SK-N-SH (cell line): ENCODE results near the gene LYRM4. TPM values are rescaled to one million over a fixed set of nuclear protein-coding genes. Genes with fewer than 3 reads are reported as not detected.

Experiments used
- CTCF ChIA-PET: fragments of 300-600, 350-600 bp; formaldehyde crosslinking; extraction: SDS; loops from one replicate; lab custom pipeline; 2021; lab: Yijun Ruan, JAX
- POLR2A ChIA-PET: fragments of 350-600 bp; sonication (Branson Sonifier 250); formaldehyde crosslinking; extraction: SDS; loops from one replicate; lab custom pipeline; 2020; ENCODE audit warnings: antibody characterized with exemption, inconsistent platforms; lab: Yijun Ruan, JAX
- DNase-seq: peaks from one replicate; pipeline ENCODE4 v3.0.0; 2012
- H2AFZ ChIP-seq: fragments of 200-600 bp; sonication (generic); 2 replicates; pipeline ENCODE4 v1.8.1; 2016; ENCODE audit warnings: antibody characterized with exemption, mild to moderate bottlenecking, low read depth
- H3F3A ChIP-seq: fragments of 200-600 bp; sonication (generic); replicated peaks from 2 replicates; pipeline ENCODE3; 2016; ENCODE audit warnings: antibody characterized with exemption, mild to moderate bottlenecking; ENCODE audit not compliant: insufficient read depth
- H3K27ac ChIP-seq, 2 experiments: fragments of 200-500 bp in 1 of 2; fragments of 200-600 bp in 1 of 2; sonication (Bioruptor generic) in 1 of 2; sonication (generic), shearing (Covaris generic) in 1 of 2; 2 replicates each; pipeline versions ENCODE4 v1.5.1 to v1.6.1; 2014 to 2016; ENCODE audit warnings: low read depth in 2 of 2, inconsistent platforms in 1 of 2, low read length in 1 of 2, mild to moderate bottlenecking in 1 of 2, mixed read lengths in 1 of 2
- H3K27me3 ChIP-seq: fragments of 200-600 bp; sonication (generic), shearing (Covaris generic); 2 replicates; pipeline ENCODE4 v1.6.1; 2016; ENCODE audit warnings: mixed run types; ENCODE audit not compliant: insufficient read depth
- H3K36me3 ChIP-seq, 2 experiments: fragments of 200-500 bp in 1 of 2; fragments of 200-600 bp in 1 of 2; sonication (Bioruptor generic) in 1 of 2; sonication (generic) in 1 of 2; replicated peaks in 1 of 2; 2 replicates each; pipeline versions ENCODE3 to v1.5.1; 2014 to 2016; ENCODE audit warnings: low read length in 1 of 2, mild to moderate bottlenecking in 1 of 2; ENCODE audit not compliant: insufficient read depth in 2 of 2, control insufficient read depth in 1 of 2
- H3K4me1 ChIP-seq, 2 experiments: fragments of 200-500 bp in 1 of 2; fragments of 200-600 bp in 1 of 2; sonication (Bioruptor generic) in 1 of 2; sonication (generic), shearing (Covaris generic) in 1 of 2; 2 replicates each; pipeline versions ENCODE4 v1.5.1 to v1.6.1; 2014 to 2016; ENCODE audit warnings: low read depth in 1 of 2, low read length in 1 of 2, mixed run types in 1 of 2; ENCODE audit not compliant: insufficient read depth in 2 of 2, control insufficient read depth in 1 of 2
- H3K4me2 ChIP-seq: fragments of 200-600 bp; sonication (generic), shearing (Covaris generic); 2 replicates; pipeline ENCODE4 v1.6.1; 2017; ENCODE audit warnings: mixed run types
- H3K4me3 ChIP-seq, 2 experiments: fragments of 200-500 bp in 1 of 2; fragments of 200-600 bp in 1 of 2; sonication (Bioruptor generic) in 1 of 2; sonication (generic), shearing (Covaris generic) in 1 of 2; 2 replicates each; pipeline versions ENCODE4 v1.5.1 to v1.8.1; 2014 to 2016; ENCODE audit warnings: low read depth in 2 of 2, inconsistent platforms in 1 of 2, low read length in 1 of 2, mild to moderate bottlenecking in 1 of 2, mixed read lengths in 1 of 2, moderate library complexity in 1 of 2
- H3K79me2 ChIP-seq: fragments of 200-600 bp; sonication (generic); 2 replicates; pipeline ENCODE4 v1.8.1; 2017; ENCODE audit warnings: mild to moderate bottlenecking; ENCODE audit not compliant: insufficient read depth
- H3K9ac ChIP-seq: fragments of 200-600 bp; sonication (generic); 2 replicates; pipeline ENCODE4 v1.6.1; 2017; ENCODE audit warnings: mixed run types
- H3K9me2 ChIP-seq: fragments of 200-600 bp; sonication (generic); 2 replicates; pipeline ENCODE4 v1.6.1; 2017; ENCODE audit warnings: mixed run types
- H3K9me3 ChIP-seq: fragments of 200-600 bp; sonication (generic); 2 replicates; pipeline ENCODE4 v1.6.1; 2017; ENCODE audit warnings: mixed run types, mild to moderate bottlenecking, moderate library complexity
- H4K20me1 ChIP-seq: fragments of 200-600 bp; sonication (generic); 2 replicates; pipeline ENCODE4 v1.6.1; 2017; ENCODE audit warnings: mild to moderate bottlenecking, mixed run types; ENCODE audit not compliant: insufficient read depth
- ELF1 ChIP-seq: IDR thresholded peaks from 2 replicates; pipeline ENCODE4 v1.4.0; 2012
- EZH2phosphoT487 ChIP-seq: fragments of 200-600 bp; sonication (generic); IDR thresholded peaks from 2 replicates; pipeline ENCODE4 v1.6.1; 2017; ENCODE audit warnings: low read depth, mixed run types, mild to moderate bottlenecking, antibody characterized with exemption, moderate library complexity, borderline replicate concordance
- FOSL2 ChIP-seq: IDR thresholded peaks from 2 replicates; pipeline ENCODE4 v1.4.0; 2012; ENCODE audit warnings: low read depth, mild to moderate bottlenecking, moderate library complexity, borderline replicate concordance
- FOXJ3 ChIP-seq: sonication (generic); formaldehyde crosslinking; IDR thresholded peaks from 2 replicates; pipeline ENCODE4 v1.5.1; 2020; ENCODE audit warnings: mild to moderate bottlenecking, missing genetic modification reagents
- GATA2 ChIP-seq: sonication (generic); formaldehyde crosslinking; IDR thresholded peaks from 2 replicates; pipeline ENCODE4 v1.5.0; 2020; ENCODE audit warnings: mild to moderate bottlenecking, missing genetic modification reagents
- MEF2A ChIP-seq: IDR thresholded peaks from 2 replicates; pipeline ENCODE4 v1.4.0; 2012; ENCODE audit warnings: low read depth, borderline replicate concordance
- MXI1 ChIP-seq: IDR thresholded peaks from 2 replicates; pipeline ENCODE4 v1.6.1; 2012; ENCODE audit warnings: mild to moderate bottlenecking, low read depth, low read length, improper control_type of control experiment
- NRF1 ChIP-seq: IDR thresholded peaks from 2 replicates; pipeline ENCODE4 v1.6.1; 2012; ENCODE audit warnings: low read depth, mild to moderate bottlenecking, low read length
- POLR2AphosphoS5 ChIP-seq: IDR thresholded peaks from 2 replicates; pipeline ENCODE4 v1.6.1; 2012; ENCODE audit warnings: low read depth, low read length
- RFX5 ChIP-seq: IDR thresholded peaks from 2 replicates; pipeline ENCODE4 v1.6.1; 2012; ENCODE audit warnings: mild to moderate bottlenecking, improper control_type of control experiment, low read length
- RXRA ChIP-seq: IDR thresholded peaks from 2 replicates; pipeline ENCODE4 v1.4.0; 2012; ENCODE audit warnings: low read depth, mild to moderate bottlenecking, borderline replicate concordance
- SIN3A ChIP-seq: IDR thresholded peaks from 2 replicates; pipeline ENCODE4 v1.6.1; 2012; ENCODE audit warnings: low read depth, mild to moderate bottlenecking, low read length, moderate library complexity, borderline replicate concordance
- SMC3 ChIP-seq: IDR thresholded peaks from 2 replicates; pipeline ENCODE4 v1.6.1; 2012; ENCODE audit warnings: low read depth, low read length, improper control_type of control experiment
- TAF1 ChIP-seq: IDR thresholded peaks from 2 replicates; pipeline ENCODE4 v1.6.1; 2012; ENCODE audit warnings: low read depth, mild to moderate bottlenecking, low read length, moderate library complexity, borderline replicate concordance
- YY1 ChIP-seq: IDR thresholded peaks from 2 replicates; pipeline ENCODE4 v1.4.0; 2012; ENCODE audit warnings: low read depth, mild to moderate bottlenecking
- WGBS: methylation state at CpG from one replicate; pipeline ENCODE4 v1.1.6; 2017; ENCODE audit warnings: low lambda C conversion rate; 5-methylcytosine and 5-hydroxymethylcytosine counted together
- polyA plus RNA-seq, 3 experiments: library from polyadenylated mRNA; depleted of rRNA; stranded (reverse); fragments of >200 nt; gene quantifications; 2 replicates each; pipeline ENCODE4 v1.2.3, GENCODE V29; 2012
- TF ChIP-seq, protein P1 (sequence below): IDR thresholded peaks from 2 replicates; pipeline ENCODE4 v1.4.0; 2012; ENCODE audit warnings: low read depth, borderline replicate concordance
- TF ChIP-seq, protein P2 (sequence below): IDR thresholded peaks from 2 replicates; pipeline ENCODE4 v1.6.1; 2012; ENCODE audit warnings: mild to moderate bottlenecking, low read depth, low read length, moderate library complexity
- TF ChIP-seq, protein P3 (sequence below): IDR thresholded peaks from 2 replicates; pipeline ENCODE4; 2012
- TF ChIP-seq, protein P4 (sequence below): fragments of 150-350 bp; IDR thresholded peaks from 2 replicates; pipeline ENCODE4 v1.6.1; 2017; ENCODE audit warnings: antibody characterized with exemption, low read length, low read depth, borderline replicate concordance
- TF ChIP-seq, protein P5 (sequence below): IDR thresholded peaks from 2 replicates; pipeline ENCODE4 v1.4.0; 2012; ENCODE audit warnings: low read depth

LYRM4 gene
- polyA plus RNA-seq, 1 of the 3 experiments (the other 2 are of a cell fraction), result 37.2 TPM

DNA sequence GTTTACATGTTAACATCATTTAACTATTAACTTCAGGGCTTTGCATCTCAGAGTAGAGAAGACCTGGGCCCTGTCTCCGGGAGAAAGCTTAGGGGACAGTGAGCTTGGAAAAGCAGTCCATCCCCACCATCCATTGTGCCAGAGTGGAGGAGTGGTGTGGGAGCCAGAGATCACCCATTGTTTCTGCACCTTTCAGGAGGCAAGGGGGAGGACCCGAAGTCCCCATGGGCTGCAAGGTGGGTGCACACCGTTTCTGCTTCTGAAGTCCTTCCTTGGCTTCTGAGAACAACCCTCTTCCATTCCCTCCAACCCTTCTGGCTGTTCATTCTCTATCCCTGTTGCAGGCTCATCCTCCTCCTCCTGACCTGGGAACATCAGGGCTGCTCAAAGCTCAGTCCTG lies 179.6 kb downstream of the LYRM4 start:
- Histone ChIP-seq H3K36me3 (no peaks in the 10 kb centered on the region), H3K27ac (no peak overlapping the region), H2AFZ (no peak overlapping the region), H3K9me3 (no peaks in the 10 kb centered on the region), H3K27me3 (no peaks in the 10 kb centered on the region), H3K4me2 (no peak overlapping the region), H3F3A (no peaks in the 10 kb centered on the region), H3K4me1 (peaks cover 0 to 8% of the 10 kb centered on the region in 2 experiments; a peak in 1 of 4 replicates), H4K20me1 (no peaks in the 10 kb centered on the region), H3K4me3 (no peak overlapping the region), H3K79me2 (no peaks in the 10 kb centered on the region), H3K9me2 (no peaks in the 10 kb centered on the region), H3K9ac (no peak overlapping the region)
- no peak for DNase-seq
- ChIA-PET POLR2A (no interaction called here), CTCF (no interaction called here)
- WGBS, result 75% methylated on average over 1 of the region's 3 CpGs
- TF ChIP-seq GATA2 (CRISPR knock-in tag) (no peak), POLR2AphosphoS5 (no peak), RFX5 (no peak), EZH2phosphoT487 (no peak), FOSL2 (no peak), TAF1 (no peak), SIN3A (no peak), YY1 (no peak), MEF2A (no peak), NRF1 (no peak), FOXJ3 (CRISPR knock-in tag) (no peak), SMC3 (no peak), ELF1 (no peak), RXRA (no peak), MXI1 (no peak)
- TF ChIP-seq, protein P1, sequence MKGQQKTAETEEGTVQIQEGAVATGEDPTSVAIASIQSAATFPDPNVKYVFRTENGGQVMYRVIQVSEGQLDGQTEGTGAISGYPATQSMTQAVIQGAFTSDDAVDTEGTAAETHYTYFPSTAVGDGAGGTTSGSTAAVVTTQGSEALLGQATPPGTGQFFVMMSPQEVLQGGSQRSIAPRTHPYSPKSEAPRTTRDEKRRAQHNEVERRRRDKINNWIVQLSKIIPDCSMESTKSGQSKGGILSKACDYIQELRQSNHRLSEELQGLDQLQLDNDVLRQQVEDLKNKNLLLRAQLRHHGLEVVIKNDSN, result no peak
- TF ChIP-seq, protein P2, sequence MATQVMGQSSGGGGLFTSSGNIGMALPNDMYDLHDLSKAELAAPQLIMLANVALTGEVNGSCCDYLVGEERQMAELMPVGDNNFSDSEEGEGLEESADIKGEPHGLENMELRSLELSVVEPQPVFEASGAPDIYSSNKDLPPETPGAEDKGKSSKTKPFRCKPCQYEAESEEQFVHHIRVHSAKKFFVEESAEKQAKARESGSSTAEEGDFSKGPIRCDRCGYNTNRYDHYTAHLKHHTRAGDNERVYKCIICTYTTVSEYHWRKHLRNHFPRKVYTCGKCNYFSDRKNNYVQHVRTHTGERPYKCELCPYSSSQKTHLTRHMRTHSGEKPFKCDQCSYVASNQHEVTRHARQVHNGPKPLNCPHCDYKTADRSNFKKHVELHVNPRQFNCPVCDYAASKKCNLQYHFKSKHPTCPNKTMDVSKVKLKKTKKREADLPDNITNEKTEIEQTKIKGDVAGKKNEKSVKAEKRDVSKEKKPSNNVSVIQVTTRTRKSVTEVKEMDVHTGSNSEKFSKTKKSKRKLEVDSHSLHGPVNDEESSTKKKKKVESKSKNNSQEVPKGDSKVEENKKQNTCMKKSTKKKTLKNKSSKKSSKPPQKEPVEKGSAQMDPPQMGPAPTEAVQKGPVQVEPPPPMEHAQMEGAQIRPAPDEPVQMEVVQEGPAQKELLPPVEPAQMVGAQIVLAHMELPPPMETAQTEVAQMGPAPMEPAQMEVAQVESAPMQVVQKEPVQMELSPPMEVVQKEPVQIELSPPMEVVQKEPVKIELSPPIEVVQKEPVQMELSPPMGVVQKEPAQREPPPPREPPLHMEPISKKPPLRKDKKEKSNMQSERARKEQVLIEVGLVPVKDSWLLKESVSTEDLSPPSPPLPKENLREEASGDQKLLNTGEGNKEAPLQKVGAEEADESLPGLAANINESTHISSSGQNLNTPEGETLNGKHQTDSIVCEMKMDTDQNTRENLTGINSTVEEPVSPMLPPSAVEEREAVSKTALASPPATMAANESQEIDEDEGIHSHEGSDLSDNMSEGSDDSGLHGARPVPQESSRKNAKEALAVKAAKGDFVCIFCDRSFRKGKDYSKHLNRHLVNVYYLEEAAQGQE, result no peak
- TF ChIP-seq, protein P3, sequence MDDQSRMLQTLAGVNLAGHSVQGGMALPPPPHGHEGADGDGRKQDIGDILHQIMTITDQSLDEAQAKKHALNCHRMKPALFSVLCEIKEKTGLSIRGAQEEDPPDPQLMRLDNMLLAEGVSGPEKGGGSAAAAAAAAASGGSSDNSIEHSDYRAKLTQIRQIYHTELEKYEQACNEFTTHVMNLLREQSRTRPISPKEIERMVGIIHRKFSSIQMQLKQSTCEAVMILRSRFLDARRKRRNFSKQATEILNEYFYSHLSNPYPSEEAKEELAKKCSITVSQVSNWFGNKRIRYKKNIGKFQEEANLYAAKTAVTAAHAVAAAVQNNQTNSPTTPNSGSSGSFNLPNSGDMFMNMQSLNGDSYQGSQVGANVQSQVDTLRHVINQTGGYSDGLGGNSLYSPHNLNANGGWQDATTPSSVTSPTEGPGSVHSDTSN, result no peak
- TF ChIP-seq, protein P4, sequence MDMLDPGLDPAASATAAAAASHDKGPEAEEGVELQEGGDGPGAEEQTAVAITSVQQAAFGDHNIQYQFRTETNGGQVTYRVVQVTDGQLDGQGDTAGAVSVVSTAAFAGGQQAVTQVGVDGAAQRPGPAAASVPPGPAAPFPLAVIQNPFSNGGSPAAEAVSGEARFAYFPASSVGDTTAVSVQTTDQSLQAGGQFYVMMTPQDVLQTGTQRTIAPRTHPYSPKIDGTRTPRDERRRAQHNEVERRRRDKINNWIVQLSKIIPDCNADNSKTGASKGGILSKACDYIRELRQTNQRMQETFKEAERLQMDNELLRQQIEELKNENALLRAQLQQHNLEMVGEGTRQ, result no peak
- TF ChIP-seq, protein P5, sequence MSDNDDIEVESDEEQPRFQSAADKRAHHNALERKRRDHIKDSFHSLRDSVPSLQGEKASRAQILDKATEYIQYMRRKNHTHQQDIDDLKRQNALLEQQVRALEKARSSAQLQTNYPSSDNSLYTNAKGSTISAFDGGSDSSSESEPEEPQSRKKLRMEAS, result no peak
